Mucosa of rectum (tissue), 2 donors: ENCODE measurements around the gene FAM83G.

Source experiments
- H3K27ac ChIP-seq, 2 donors: one replicate each; pipeline ENCODE4 v1.7.0; 2013; ENCODE audit warnings: inconsistent platforms in 2 of 2, low read depth in 2 of 2, low read length in 2 of 2
- H3K27me3 ChIP-seq, 2 donors: one replicate each; pipeline ENCODE4 v1.7.0; 2013; ENCODE audit warnings: low read length in 2 of 2; ENCODE audit not compliant: control insufficient read depth in 2 of 2, insufficient read depth in 2 of 2
- H3K36me3 ChIP-seq, 2 donors: one replicate each; pipeline ENCODE4 v1.7.0; 2013; ENCODE audit warnings: low read length in 2 of 2; ENCODE audit not compliant: control insufficient read depth in 2 of 2, insufficient read depth in 2 of 2
- H3K4me1 ChIP-seq, 2 donors: one replicate each; pipeline ENCODE4 v1.7.0; 2013; ENCODE audit warnings: low read length in 2 of 2, mild to moderate bottlenecking in 1 of 2; ENCODE audit not compliant: control insufficient read depth in 2 of 2, insufficient read depth in 2 of 2
- H3K4me3 ChIP-seq, 2 donors: one replicate each; pipeline ENCODE4 v1.7.0; 2013; ENCODE audit warnings: low read length in 2 of 2
- H3K9ac ChIP-seq, 2 donors: one replicate each; pipeline ENCODE4 v1.7.0; 2013; ENCODE audit warnings: low read length in 2 of 2, low read depth in 1 of 2, mild to moderate bottlenecking in 1 of 2
- H3K9me3 ChIP-seq, 2 donors: one replicate each; pipeline ENCODE4 v1.7.0; 2013; ENCODE audit warnings: low read length in 2 of 2; ENCODE audit not compliant: control insufficient read depth in 2 of 2
- donor health status: healthy.
- donor health status: Normal muscosa, but diverticular disease.

Gene FAM83G

DNA sequence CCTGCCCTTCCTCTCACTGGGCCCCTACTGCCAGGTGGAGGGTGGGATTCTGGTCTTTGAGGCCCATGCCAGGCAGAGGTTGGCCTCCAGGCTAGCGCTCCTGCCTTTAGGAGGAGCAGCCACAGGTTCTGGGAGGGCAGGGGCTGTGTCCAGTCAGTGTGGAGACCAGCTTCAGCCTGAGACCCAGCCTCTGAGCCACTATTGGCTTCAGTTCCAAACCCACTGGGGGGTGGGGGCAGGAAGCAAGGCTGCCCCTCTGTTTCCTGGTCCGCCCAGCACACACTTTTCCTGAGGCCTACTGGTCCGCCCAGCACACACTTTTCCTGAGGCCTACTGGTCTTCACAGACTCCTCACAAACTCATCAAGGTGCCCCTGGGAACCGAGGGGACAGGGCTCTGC is 36.2 kb downstream of the FAM83G start:
- no peak overlapping the region for H3K4me3 ChIP-seq
- H3K36me3 ChIP-seq: peaks cover 8 to 14% of the 10 kb centered on the region in 2 donors
- H3K9me3 ChIP-seq: no peaks in the 10 kb centered on the region
- peak overlapping the region; percentile 41 to 80 for H3K9ac ChIP-seq
- peaks cover 31 to 41% of the 10 kb centered on the region in 2 donors for H3K4me1 ChIP-seq
- peak overlapping the region; percentile 92 to 93 for H3K27ac ChIP-seq
- no peaks in the 10 kb centered on the region for H3K27me3 ChIP-seq

DNA sequence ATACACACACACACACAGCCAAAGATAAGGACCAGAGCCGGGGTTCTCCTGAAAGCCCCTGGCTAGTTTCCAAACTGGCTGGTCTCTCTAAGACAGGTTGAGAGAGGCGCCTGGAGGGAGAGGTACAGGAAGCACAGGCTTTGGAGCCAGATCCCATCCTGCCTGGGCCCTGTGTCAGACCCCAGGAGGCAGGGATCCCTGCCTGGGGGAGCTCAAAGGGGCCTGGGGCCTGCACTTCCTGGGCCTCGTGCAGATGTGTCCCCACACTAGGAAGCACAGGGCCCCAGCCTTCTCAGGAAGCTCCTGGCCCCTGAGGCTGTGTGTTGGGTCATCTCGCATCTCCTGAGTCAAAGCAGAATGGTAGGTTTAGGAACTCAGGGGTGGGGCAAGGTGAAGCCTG is 36.6 kb downstream of the FAM83G start:
- Histone ChIP-seq H3K9me3 (no peaks in the 10 kb centered on the region), H3K9ac (peak overlapping the region; percentile 41 to 80), H3K27ac (peak overlapping the region; percentile 92 to 93), H3K4me3 (no peak overlapping the region), H3K4me1 (peaks cover 33 to 41% of the 10 kb centered on the region in 2 donors), H3K27me3 (no peaks in the 10 kb centered on the region), H3K36me3 (peaks cover 8 to 14% of the 10 kb centered on the region in 2 donors)

DNA sequence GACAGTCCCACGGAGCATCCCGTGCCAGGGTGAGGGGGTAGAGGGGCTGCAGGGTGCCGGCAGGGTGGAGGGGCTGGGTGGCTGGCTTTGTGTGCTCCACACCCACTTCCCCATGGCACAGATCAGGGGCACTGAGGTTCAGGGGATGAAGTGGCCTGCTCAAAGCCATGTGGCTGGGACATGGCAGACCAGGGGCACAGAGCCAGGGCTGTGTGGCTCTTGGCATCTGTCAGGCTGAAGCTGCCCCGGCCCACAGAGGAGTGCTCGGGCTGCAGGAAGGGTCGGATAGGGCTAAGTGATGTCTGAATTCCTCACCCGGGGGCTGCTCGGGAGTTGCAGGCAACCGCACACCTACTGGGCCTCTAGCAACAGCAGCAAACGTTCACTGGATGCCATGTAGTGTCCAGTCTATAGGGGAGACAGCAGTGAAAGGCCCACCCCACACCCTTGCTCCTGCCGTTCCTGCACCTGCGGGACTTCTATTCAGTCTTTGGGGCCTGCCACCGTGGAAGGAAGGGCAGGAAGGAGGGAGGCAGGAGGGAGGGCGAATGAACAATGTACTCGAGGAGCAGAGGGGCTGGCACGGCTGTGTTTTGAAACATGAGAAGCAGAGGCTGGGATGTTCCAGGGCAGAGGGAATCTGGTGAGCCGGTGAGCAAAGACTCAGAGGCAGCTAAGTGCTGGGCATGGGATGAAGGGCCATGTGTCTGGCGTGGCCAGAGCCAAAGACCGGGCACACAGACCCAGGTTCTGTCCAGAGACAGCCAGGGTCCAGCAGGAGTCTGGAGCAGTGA is 37.5 kb downstream of the FAM83G start:
- peak overlapping the region in 1 of 2 donors; percentile 93 for H3K27ac ChIP-seq
- H3K4me3 ChIP-seq: no peak overlapping the region
- peaks cover 8 to 10% of the 10 kb centered on the region in 2 donors for H3K36me3 ChIP-seq
- no peaks in the 10 kb centered on the region for H3K9me3 ChIP-seq
- H3K4me1 ChIP-seq: peaks cover 33 to 41% of the 10 kb centered on the region in 2 donors
- no peaks in the 10 kb centered on the region for H3K27me3 ChIP-seq
- no peak overlapping the region for H3K9ac ChIP-seq

DNA sequence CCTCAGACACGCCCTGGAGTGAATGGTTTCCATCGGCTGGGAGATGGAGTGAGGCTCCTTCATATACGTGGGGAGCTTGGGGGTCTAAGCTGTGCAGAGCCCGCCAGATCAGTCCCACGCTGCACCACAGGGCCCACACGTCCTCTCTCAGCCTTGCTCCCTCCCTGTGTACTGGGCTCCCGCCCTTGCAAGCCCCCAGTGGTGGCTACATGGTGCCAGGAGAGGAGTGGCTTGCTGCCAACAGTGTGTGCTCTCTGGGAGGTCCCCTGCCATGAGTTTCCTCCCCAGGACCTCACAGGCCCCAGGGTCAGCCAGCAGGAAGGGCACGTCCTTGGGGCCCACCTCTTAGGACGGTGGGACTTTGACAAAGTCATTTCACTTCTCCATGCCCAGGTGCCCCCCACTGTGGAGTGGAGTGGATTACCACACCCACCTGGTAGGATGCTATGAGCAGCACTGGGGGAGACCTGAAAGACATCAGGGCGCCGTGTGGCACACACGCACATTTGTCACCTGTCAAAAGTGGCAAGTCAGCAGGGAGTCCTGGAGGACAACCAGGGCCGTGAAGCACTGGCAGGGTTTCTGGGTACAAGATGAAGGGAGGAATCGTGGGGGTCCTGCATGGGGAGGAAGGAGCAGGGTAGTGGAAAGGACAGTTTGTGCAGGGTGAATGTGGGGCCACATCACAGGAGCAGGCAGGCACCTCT is 38.9 kb downstream of the FAM83G start:
- Histone ChIP-seq H3K4me1 (peaks cover 25 to 41% of the 10 kb centered on the region in 2 donors), H3K27ac (no peak overlapping the region), H3K9ac (no peak overlapping the region), H3K9me3 (no peaks in the 10 kb centered on the region), H3K27me3 (no peaks in the 10 kb centered on the region), H3K36me3 (no peaks in the 10 kb centered on the region), H3K4me3 (no peak overlapping the region)

DNA sequence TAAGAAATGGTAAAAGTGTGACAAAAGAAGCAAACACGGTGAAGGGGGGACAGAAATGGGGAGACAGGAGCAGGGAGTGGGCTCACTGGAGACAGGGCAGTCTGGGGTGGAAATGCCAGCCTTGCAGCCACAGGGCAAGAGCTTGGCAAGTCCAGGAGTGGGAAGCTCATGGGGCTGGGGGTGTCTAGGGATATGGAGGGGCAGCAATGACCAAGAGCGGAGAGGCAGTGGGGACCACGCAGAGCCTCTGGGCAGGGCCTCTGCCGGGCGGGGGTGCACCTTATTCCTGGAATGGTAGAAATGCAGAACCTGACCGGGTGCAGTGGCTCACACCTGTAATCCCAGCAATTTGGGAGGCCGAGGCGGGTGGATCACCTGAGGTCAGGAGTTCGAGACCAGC is 40.0 kb downstream of the FAM83G start:
- Histone ChIP-seq H3K27me3 (no peaks in the 10 kb centered on the region), H3K4me1 (peaks cover 13 to 32% of the 10 kb centered on the region in 2 donors), H3K27ac (no peak overlapping the region), H3K9ac (no peak overlapping the region), H3K4me3 (no peak overlapping the region), H3K9me3 (no peaks in the 10 kb centered on the region), H3K36me3 (no peaks in the 10 kb centered on the region)

DNA sequence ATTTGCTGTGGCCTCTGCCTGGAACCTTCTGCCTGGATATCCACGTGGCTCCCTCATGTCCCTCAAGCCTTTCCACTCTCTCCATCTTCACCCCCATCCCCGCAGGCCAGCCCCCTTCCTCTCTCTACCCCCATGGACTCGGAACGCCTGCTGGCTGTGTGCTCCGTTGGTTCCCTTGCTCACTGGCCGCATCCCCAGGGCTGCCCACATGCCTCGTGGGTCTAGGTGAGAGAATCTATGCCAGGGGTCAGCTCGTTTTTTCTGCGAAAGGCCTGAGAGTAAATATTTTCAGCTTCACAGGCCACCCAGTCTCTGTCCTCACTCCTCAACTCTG is 40.6 kb downstream of the FAM83G start:
- H3K27me3 ChIP-seq: no peaks in the 10 kb centered on the region
- no peak overlapping the region for H3K27ac ChIP-seq
- peaks cover 8 to 27% of the 10 kb centered on the region in 2 donors for H3K4me1 ChIP-seq
- H3K36me3 ChIP-seq: no peaks in the 10 kb centered on the region
- H3K9me3 ChIP-seq: no peaks in the 10 kb centered on the region
- H3K4me3 ChIP-seq: no peak overlapping the region
- no peak overlapping the region for H3K9ac ChIP-seq

DNA sequence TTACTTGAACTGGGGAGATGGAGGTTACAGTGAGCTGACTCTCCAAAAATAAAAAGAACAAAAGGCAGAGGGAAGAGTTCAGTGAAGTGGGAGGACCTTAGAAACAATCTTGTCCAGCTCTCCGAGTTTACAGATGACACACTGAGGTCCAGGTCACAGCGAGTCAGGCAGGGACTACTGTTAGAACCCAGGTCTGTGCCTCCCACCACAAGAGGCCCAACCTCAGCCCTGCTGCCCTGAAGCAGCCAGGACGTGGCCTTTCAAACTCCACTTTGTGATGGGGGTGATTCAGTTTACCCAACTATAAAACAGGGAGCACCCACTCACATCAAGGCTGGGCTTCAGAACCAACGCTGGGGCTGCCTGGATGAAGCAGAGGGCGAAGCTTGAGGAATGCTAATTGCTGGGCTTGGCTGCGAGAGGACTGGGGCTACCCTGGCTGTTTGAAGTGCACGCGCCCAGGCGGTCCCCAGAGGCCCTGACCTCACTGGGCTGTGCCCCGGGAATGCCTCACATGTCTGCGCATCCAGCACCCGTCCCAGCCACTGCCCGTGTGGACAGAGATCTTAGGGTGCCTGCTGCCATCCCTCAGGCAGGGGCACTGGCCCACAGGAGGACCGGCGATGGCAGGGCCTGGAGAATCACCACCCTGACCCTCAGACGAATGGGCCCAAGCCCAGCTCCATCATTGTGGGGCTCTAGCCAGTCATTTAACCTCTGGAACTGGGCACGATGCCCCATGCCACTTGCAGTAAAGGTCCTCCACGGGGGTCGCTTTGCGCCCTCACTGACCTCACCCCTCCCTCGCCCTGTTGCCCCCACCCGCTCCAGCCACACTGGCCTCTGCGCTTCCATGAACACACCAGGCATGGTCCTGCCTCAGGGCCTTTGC is 41.2 kb downstream of the FAM83G start:
- Histone ChIP-seq H3K27me3 (no peaks in the 10 kb centered on the region), H3K4me3 (no peak overlapping the region), H3K4me1 (peaks cover 3 to 21% of the 10 kb centered on the region in 2 donors), H3K27ac (no peak overlapping the region), H3K9me3 (no peaks in the 10 kb centered on the region), H3K9ac (no peak overlapping the region), H3K36me3 (no peaks in the 10 kb centered on the region)

DNA sequence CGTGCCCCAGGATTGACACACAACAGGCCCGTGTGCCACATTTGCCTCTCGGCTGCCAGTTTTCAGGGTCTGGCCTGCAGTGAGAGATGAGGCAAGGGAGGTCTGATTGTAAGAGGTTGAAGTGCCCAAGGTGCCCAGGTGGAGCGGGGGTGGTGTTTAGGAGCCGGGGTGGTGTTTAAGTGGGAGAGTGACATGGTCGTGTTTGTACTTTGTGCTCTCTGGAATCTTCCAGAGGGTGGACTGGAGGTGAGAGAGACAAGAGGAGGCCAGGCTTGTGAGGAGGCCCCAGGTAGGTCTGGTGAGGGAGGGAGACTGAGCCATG is 42.1 kb downstream of the FAM83G start:
- Histone ChIP-seq H3K27me3 (no peaks in the 10 kb centered on the region), H3K9me3 (no peaks in the 10 kb centered on the region), H3K36me3 (no peaks in the 10 kb centered on the region), H3K4me1 (peaks cover 3 to 13% of the 10 kb centered on the region in 2 donors), H3K4me3 (no peak overlapping the region), H3K27ac (no peak overlapping the region), H3K9ac (no peak overlapping the region)

DNA sequence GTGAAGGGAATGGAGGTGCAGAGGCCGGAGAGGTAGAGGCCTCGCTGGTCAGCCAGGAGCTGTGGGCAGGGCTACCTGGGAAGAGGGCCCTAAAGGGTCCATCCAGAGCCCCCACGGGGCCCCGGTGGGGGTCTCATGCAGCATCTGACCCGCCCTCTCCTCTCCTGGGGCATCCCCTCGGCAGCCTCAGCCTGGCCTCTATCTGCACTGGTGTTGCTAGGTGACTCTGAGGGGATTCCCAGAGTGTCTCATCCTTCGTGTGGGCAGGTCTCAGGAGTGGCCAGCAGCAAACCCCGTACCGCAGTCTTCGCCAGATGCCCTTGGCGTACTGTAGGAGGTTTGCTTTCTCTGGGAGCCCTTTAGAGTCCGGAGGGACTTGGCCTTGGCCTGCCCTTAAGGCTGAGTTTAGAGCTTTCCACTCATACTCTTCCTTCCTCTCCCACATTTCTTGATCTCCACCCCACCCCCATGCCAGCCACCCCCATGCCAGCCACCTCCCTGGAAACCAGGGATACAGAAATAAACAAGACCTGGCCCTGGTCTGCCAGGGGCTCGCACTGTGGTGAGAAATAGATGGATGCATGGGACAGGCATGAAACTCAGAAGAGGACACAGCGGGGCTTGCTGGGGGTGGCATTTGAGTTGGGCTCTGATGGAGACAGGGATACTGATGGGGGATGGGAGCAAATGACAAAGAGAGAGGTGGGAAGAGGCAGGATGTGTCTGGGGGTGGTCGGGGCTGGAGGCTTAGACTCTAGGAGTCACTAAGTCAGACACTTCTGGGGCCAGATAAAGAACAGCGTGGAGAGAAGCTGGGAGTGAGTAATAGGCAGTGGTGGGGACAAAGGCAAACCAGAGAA is 42.7 kb downstream of the FAM83G start:
- peaks cover 3 to 12% of the 10 kb centered on the region in 2 donors for H3K4me1 ChIP-seq
- H3K4me3 ChIP-seq: no peak overlapping the region
- no peak overlapping the region for H3K9ac ChIP-seq
- no peak overlapping the region for H3K27ac ChIP-seq
- H3K27me3 ChIP-seq: no peaks in the 10 kb centered on the region
- H3K9me3 ChIP-seq: no peaks in the 10 kb centered on the region
- no peaks in the 10 kb centered on the region for H3K36me3 ChIP-seq
